NCI-H748 (cell line): ENCODE measurements around the gene GRAMD2B.

ENCODE experiments used
- DNase-seq: peaks from one replicate; lab custom pipeline; 2025; ENCODE audit not compliant: unreplicated experiment; lab: John Stamatoyannopoulos, UW

The GRAMD2B gene

GRCh38 chr5:126534553-126534952 is 111.3 kb downstream of the GRAMD2B start:
- no peak for DNase-seq

- DNase-seq: no peak
These were observed 112.8 kb downstream of the GRAMD2B start for GRCh38 chr5:126535856-126536545.

GRCh38 chr5:126536874-126537273 is 113.7 kb downstream of the GRAMD2B start:
- no peak for DNase-seq

GRCh38 chr5:126538579-126538978 is 115.4 kb downstream of the GRAMD2B start:
- DNase-seq: no peak

DNA sequence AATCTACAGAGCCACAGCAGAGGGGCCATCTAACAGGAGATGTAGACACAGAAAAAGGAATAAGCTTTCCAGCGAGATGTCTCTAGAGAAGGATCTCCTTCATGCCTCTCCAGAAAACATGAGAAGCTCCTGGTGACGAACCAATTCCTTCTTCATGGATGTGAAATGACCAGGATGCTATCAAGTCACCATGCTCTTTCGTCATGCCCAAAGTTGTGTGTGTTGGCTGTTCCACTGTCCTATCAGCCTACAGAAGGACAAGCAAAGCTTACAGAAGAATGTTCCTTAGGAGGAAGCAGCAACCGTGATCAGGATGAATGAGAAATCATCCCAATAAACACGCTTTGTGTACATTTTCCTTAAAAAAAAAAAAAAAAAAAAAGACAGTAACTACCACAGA is 117.4 kb downstream of the GRAMD2B start:
- no peak for DNase-seq

GRCh38 chr5:126542441-126542840 is 119.2 kb downstream of the GRAMD2B start:
- no peak for DNase-seq

- no peak for DNase-seq
These were observed 119.8 kb downstream of the GRAMD2B start for GRCh38 chr5:126543009-126543408.

DNA sequence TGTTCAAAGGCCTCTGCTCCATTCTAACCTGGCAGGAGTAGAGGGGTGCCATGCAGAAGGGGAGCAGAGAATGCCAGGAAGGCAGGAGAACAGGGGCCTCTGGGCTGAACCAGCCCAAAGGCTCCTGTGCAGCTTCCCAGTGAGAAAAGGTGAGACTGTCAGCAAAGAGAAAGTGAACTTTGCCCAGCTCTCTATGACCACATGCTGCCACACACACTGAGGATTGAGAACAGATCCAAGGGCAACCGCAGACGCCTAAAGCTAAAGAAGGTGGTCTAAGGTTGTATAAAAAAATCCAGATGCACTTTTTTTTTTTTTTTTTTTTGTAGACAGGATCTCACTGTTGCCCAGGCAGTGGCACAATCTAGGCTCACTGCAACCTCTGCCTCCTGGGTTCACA is 120.5 kb downstream of the GRAMD2B start:
- no peak for DNase-seq
